ENCODE results near the gene GPR18. TPM values are rescaled to one million over a fixed set of nuclear protein-coding genes. Genes with fewer than 3 reads are reported as not detected.

Gene GPR18
- total and polyA plus RNA-seq, 9 of the 15 experiments (the other 6 are each of a cell fraction or from before 2014, with no cell fraction given): 0.75 TPM; not detected in 8

DNA sequence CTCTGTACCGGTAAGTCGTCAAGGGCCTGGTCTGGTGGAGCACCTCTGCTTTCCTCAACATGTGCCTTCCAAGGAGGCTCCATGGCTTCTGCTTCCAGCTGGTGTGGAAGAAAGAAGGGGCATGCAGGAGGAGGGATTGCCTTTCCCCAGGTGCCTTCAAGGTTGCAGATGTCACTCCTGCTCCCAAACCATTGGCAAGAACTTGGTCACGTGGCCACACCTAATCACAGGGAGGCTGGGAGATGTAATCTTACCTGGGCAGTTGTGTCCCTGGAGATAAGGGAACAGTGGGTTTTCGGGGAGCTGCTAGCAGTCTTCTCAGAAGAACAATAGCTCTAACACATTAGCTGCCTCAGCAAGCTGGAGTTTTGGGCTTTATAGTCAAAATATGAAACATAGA is 9.7 kb upstream of the GPR18 start (continued):
- TF ChIP-seq, protein P1, sequence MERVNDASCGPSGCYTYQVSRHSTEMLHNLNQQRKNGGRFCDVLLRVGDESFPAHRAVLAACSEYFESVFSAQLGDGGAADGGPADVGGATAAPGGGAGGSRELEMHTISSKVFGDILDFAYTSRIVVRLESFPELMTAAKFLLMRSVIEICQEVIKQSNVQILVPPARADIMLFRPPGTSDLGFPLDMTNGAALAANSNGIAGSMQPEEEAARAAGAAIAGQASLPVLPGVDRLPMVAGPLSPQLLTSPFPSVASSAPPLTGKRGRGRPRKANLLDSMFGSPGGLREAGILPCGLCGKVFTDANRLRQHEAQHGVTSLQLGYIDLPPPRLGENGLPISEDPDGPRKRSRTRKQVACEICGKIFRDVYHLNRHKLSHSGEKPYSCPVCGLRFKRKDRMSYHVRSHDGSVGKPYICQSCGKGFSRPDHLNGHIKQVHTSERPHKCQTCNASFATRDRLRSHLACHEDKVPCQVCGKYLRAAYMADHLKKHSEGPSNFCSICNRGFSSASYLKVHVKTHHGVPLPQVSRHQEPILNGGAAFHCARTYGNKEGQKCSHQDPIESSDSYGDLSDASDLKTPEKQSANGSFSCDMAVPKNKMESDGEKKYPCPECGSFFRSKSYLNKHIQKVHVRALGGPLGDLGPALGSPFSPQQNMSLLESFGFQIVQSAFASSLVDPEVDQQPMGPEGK (CRISPR knock-in tag; IDR thresholded peaks at IDR 0.05; ENCODE audit: borderline replicate concordance): no peak
- TF ChIP-seq SMC3 (conservative IDR thresholded peaks at IDR 0.05; ENCODE audit: insufficient read depth, low read depth, low read length) (no peak), SMAD2 (IDR thresholded peaks at IDR 0.05; ENCODE audit: low read depth, low read length) (no peak), FOXP1 (CRISPR knock-in tag; IDR thresholded peaks at IDR 0.05) (no peak), KLF16 (IDR thresholded peaks at IDR 0.05) (0 out of 2 replicates have a peak, but pooled peaks have one; percentile 14), ZNF239 (CRISPR knock-in tag; IDR thresholded peaks at IDR 0.05) (no peak), ATF1 (CRISPR knock-in tag; IDR thresholded peaks at IDR 0.05) (no peak), ATF1 (tag; IDR thresholded peaks at IDR 0.05) (no peak), KDM5B (IDR thresholded peaks at IDR 0.05; ENCODE audit: insufficient replicate concordance, low read depth, low read length) (no peak), KAT2B (IDR thresholded peaks at IDR 0.05; ENCODE audit: low read depth, low read length) (no peak), ZFP1 (CRISPR knock-in tag; IDR thresholded peaks at IDR 0.05) (no peak), HMGN3 (IDR thresholded peaks at IDR 0.05; ENCODE audit: borderline replicate concordance, extremely low read depth, insufficient read length, low read depth, low read length) (no peak), PTRF (tag; IDR thresholded peaks at IDR 0.05) (no peak), ZNF24 (IDR thresholded peaks at IDR 0.05) (no peak), ZFX (CRISPR knock-in tag; IDR thresholded peaks at IDR 0.05) (no peak), TRIM28 (IDR thresholded peaks at IDR 0.05) (no peak), RAD51 (IDR thresholded peaks at IDR 0.05; ENCODE audit: borderline replicate concordance, low read depth) (peak; percentile 84), MBD2 (IDR thresholded peaks at IDR 0.05; ENCODE audit: borderline replicate concordance, low read depth) (no peak), NR2C2 (CRISPR knock-in tag; IDR thresholded peaks at IDR 0.05) (no peak), NR2C2 (tag; IDR thresholded peaks at IDR 0.05) (no peak), YBX1 (IDR thresholded peaks at IDR 0.05) (no peak), ZNF507 (tag; conservative IDR thresholded peaks at IDR 0.05) (no peak), ZNF778 (CRISPR knock-in tag; IDR thresholded peaks at IDR 0.05) (no peak), ZNF140 (CRISPR knock-in tag; IDR thresholded peaks at IDR 0.05) (no peak), ZC3H8 (IDR thresholded peaks at IDR 0.05) (no peak), KHSRP (IDR thresholded peaks at IDR 0.05) (no peak), MEF2D (tag; conservative IDR thresholded peaks at IDR 0.05; ENCODE audit: low read depth) (no peak), EHMT2 (IDR thresholded peaks at IDR 0.05) (no peak)
- TF ChIP-seq, protein P2, sequence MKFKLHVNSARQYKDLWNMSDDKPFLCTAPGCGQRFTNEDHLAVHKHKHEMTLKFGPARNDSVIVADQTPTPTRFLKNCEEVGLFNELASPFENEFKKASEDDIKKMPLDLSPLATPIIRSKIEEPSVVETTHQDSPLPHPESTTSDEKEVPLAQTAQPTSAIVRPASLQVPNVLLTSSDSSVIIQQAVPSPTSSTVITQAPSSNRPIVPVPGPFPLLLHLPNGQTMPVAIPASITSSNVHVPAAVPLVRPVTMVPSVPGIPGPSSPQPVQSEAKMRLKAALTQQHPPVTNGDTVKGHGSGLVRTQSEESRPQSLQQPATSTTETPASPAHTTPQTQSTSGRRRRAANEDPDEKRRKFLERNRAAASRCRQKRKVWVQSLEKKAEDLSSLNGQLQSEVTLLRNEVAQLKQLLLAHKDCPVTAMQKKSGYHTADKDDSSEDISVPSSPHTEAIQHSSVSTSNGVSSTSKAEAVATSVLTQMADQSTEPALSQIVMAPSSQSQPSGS (CRISPR knock-in tag; IDR thresholded peaks at IDR 0.05): no peak
- TF ChIP-seq, protein P3, sequence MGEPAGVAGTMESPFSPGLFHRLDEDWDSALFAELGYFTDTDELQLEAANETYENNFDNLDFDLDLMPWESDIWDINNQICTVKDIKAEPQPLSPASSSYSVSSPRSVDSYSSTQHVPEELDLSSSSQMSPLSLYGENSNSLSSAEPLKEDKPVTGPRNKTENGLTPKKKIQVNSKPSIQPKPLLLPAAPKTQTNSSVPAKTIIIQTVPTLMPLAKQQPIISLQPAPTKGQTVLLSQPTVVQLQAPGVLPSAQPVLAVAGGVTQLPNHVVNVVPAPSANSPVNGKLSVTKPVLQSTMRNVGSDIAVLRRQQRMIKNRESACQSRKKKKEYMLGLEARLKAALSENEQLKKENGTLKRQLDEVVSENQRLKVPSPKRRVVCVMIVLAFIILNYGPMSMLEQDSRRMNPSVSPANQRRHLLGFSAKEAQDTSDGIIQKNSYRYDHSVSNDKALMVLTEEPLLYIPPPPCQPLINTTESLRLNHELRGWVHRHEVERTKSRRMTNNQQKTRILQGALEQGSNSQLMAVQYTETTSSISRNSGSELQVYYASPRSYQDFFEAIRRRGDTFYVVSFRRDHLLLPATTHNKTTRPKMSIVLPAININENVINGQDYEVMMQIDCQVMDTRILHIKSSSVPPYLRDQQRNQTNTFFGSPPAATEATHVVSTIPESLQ (CRISPR knock-in tag; IDR thresholded peaks at IDR 0.05): no peak
